Endodermal cell (in vitro differentiated cells): ENCODE measurements around the gene LARP4B. TPM values are rescaled to one million over a fixed set of nuclear protein-coding genes. Genes with fewer than 3 reads are reported as not detected.

Source experiments
- DNase-seq: peaks from one replicate; pipeline ENCODE4 v3.0.0-alpha.2; 2017
- H3K27ac ChIP-seq: 2 replicates; pipeline ENCODE4 v1.5.1; 2013; ENCODE audit warnings: mild to moderate bottlenecking, low read depth, low read length, moderate library complexity
- H3K27me3 ChIP-seq: 2 replicates; pipeline ENCODE4 v1.6.1; 2013; ENCODE audit warnings: mild to moderate bottlenecking, low read length, moderate library complexity; ENCODE audit not compliant: insufficient read depth, control insufficient read depth, poor library complexity, severe bottlenecking
- H3K36me3 ChIP-seq: 2 replicates; pipeline ENCODE4 v1.7.0; 2013; ENCODE audit warnings: mild to moderate bottlenecking, low read length, moderate library complexity; ENCODE audit not compliant: control insufficient read depth, insufficient read depth
- H3K4me1 ChIP-seq: one replicate; pipeline ENCODE4 v1.7.0; 2013; ENCODE audit warnings: low read length; ENCODE audit not compliant: control insufficient read depth, insufficient read depth
- H3K4me3 ChIP-seq: 2 replicates; pipeline ENCODE4 v1.5.1; 2013; ENCODE audit warnings: mild to moderate bottlenecking, low read length, moderate library complexity
- H3K9ac ChIP-seq: 2 replicates; pipeline ENCODE4 v1.6.1; 2013; ENCODE audit warnings: mild to moderate bottlenecking, low read length, moderate library complexity; ENCODE audit not compliant: poor library complexity, severe bottlenecking; ENCODE audit errors: extremely low read depth
- H3K9me3 ChIP-seq: 2 replicates; pipeline ENCODE4 v1.6.1; 2013; ENCODE audit warnings: mild to moderate bottlenecking, low read length, moderate library complexity; ENCODE audit not compliant: control insufficient read depth
- H3K27ac Mint-ChIP-seq: 2 replicates; pipeline ENCODE4 v1.8.0; 2020; ENCODE audit warnings: mixed read lengths
- H3K27me3 Mint-ChIP-seq: 2 replicates; pipeline ENCODE4 v1.8.0; 2021; ENCODE audit warnings: mild to moderate bottlenecking, mixed read lengths; ENCODE audit not compliant: insufficient read depth
- H3K36me3 Mint-ChIP-seq: 2 replicates; pipeline ENCODE4 v1.8.0; 2020; ENCODE audit warnings: low read depth, mixed read lengths
- H3K4me1 Mint-ChIP-seq: 2 replicates; pipeline ENCODE4 v1.8.0; 2020; ENCODE audit warnings: mixed read lengths
- H3K4me3 Mint-ChIP-seq: 2 replicates; pipeline ENCODE4 v1.8.0; 2020; ENCODE audit warnings: mild to moderate bottlenecking, moderate library complexity, mixed read lengths
- H3K9me3 Mint-ChIP-seq: 2 replicates; pipeline ENCODE4 v1.8.0; 2020; ENCODE audit warnings: mild to moderate bottlenecking, mixed read lengths
- CTCF ChIP-seq: fragments of 200-600 bp; sonication (generic); conservative IDR thresholded peaks from 2 replicates; pipeline ENCODE4 v1.5.0; 2021; ENCODE audit warnings: antibody characterized with exemption, mild to moderate bottlenecking
- WGBS, 2 experiments: methylation state at CpG; one replicate each; pipeline versions ENCODE4 v1.1.5 to v1.1.7; 2013; ENCODE audit warnings: missing lambda C conversion rate in 2 of 2, mixed read lengths in 1 of 2; ENCODE audit not compliant: insufficient coverage in 1 of 2, insufficient read length in 1 of 2; 5-methylcytosine and 5-hydroxymethylcytosine counted together
- total RNA-seq, 2 donors: library from RNA; stranded (reverse); fragmentation: NEBNext Ultra II Directional in 1 of 2; extraction: Animal tissue kit (Norgen Biotek cat#: 25700) in 1 of 2; gene quantifications; 2 replicates in 1 of 2; 3 replicates in 1 of 2; pipeline ENCODE4 v1.2.1, GENCODE V29; 2021

The LARP4B gene
- total RNA-seq, 2 donors from 2014 or later: 94.1 to 94.3 TPM

GRCh38 chr10:785089-785860 lies 146.2 kb downstream of the LARP4B start:
- no peak for TF ChIP-seq CTCF
- Mint-ChIP-seq H3K4me1 (no peaks in the 10 kb centered on the region), H3K27me3 (peaks cover 14% of the 10 kb centered on the region), H3K36me3 (no peaks in the 10 kb centered on the region), H3K9me3 (no peaks in the 10 kb centered on the region), H3K27ac (no peak overlapping the region), H3K4me3 (peak overlapping the region; percentile 42)
- Histone ChIP-seq H3K4me1 (peaks cover 4% of the 10 kb centered on the region), H3K27ac (peak overlapping the region; percentile 64), H3K27me3 (peaks cover 8% of the 10 kb centered on the region), H3K36me3 (no peaks in the 10 kb centered on the region), H3K9ac (no peak overlapping the region), H3K9me3 (no peaks in the 10 kb centered on the region), H3K4me3 (no peak overlapping the region)
- DNase-seq: no peak
- WGBS, 2 experiments: 64 to 71% methylated on average over 21 to 32 of the region's 32 CpGs

- Mint-ChIP-seq H3K36me3 (no peaks in the 10 kb centered on the region), H3K4me1 (no peaks in the 10 kb centered on the region), H3K27ac (no peak overlapping the region), H3K4me3 (peak overlapping the region; percentile 42), H3K27me3 (peaks cover 14% of the 10 kb centered on the region), H3K9me3 (no peaks in the 10 kb centered on the region)
- Histone ChIP-seq H3K27ac (peak overlapping the region; percentile 64), H3K4me3 (no peak overlapping the region), H3K9ac (no peak overlapping the region), H3K9me3 (no peaks in the 10 kb centered on the region), H3K27me3 (peaks cover 8% of the 10 kb centered on the region), H3K4me1 (peaks cover 4% of the 10 kb centered on the region), H3K36me3 (no peaks in the 10 kb centered on the region)
- peak; percentile 87 for DNase-seq
- 16 to 17% methylated on average over 22 to 51 of the region's 51 CpGs for WGBS, 2 experiments
- TF ChIP-seq CTCF: peak; percentile 45
Measured at GRCh38 chr10:784403-785088, 147.0 kb downstream of the LARP4B start.

GRCh38 chr10:782751-783648 lies 148.5 kb downstream of the LARP4B start:
- Mint-ChIP-seq H3K27me3 (peaks cover 14% of the 10 kb centered on the region), H3K36me3 (no peaks in the 10 kb centered on the region), H3K9me3 (no peaks in the 10 kb centered on the region), H3K4me1 (no peaks in the 10 kb centered on the region), H3K4me3 (no peak overlapping the region), H3K27ac (no peak overlapping the region)
- no peaks in the 10 kb centered on the region for H3K9me3 ChIP-seq
- H3K27me3 ChIP-seq: peaks cover 8% of the 10 kb centered on the region
- peaks cover 4% of the 10 kb centered on the region for H3K4me1 ChIP-seq
- WGBS, 2 experiments: 86 to 92% methylated on average over 22 to 32 of the region's 32 CpGs
- no peak overlapping the region for H3K9ac ChIP-seq
- H3K4me3 ChIP-seq: no peak overlapping the region
- no peak for TF ChIP-seq CTCF
- H3K36me3 ChIP-seq: no peaks in the 10 kb centered on the region
- H3K27ac ChIP-seq: no peak overlapping the region
- peak; percentile 47 for DNase-seq
